Fibroblast of skin of left quadriceps (primary cell): Measurements from ENCODE around the gene EIF3D.

Experiments used
- DNase-seq, 2 experiments: peaks; one replicate each; pipeline ENCODE4 v3.0.0-alpha.2; 2013; ENCODE audit warnings: low read depth in 2 of 2

EIF3D gene

GRCh38 chr22:36507518-36508010, 21.4 kb downstream of the EIF3D start:
- DNase-seq, result no peak

- peak; percentile 63 to 65 for DNase-seq
Observed at GRCh38 chr22:36506637-36507517, 22.1 kb downstream of the EIF3D start, which contains the start of gene FOXRED2. FOXRED2 (minus strand) TSS chr22:36507040; CDS start chr22:36506422, 618 bp downstream.

DNA sequence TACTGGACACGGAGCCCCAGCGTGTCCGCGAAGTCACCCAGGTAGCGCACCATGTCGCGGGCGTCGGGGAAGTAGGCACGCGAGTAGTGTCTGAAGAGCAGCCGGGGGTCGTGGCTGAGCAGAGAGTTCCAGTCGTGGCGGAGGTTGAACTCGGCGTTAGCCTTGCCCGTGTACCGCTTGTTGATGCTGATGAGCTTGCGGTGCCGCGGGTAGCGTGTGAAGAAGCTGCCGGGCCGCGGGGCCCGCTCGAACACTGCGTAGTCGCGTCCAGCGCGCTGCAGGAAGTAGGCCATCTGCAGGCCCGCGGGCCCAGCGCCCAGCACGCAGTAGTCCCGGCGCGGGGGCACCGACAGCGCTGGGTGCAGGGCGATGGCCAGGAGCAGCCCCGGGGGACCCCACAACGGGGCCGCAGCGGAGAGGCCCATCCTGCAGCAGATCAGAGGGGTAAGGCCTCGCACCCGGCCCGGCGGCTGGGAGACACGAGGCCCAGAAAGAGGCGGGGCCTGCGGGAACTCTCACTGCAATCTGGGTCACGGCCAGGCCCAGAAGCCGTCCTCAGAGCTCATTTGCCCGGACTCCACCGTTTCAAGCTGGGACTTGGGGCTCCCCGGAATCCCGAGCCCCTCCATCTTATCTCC, 22.8 kb downstream of the EIF3D start:
- DNase-seq, result no peak

DNA sequence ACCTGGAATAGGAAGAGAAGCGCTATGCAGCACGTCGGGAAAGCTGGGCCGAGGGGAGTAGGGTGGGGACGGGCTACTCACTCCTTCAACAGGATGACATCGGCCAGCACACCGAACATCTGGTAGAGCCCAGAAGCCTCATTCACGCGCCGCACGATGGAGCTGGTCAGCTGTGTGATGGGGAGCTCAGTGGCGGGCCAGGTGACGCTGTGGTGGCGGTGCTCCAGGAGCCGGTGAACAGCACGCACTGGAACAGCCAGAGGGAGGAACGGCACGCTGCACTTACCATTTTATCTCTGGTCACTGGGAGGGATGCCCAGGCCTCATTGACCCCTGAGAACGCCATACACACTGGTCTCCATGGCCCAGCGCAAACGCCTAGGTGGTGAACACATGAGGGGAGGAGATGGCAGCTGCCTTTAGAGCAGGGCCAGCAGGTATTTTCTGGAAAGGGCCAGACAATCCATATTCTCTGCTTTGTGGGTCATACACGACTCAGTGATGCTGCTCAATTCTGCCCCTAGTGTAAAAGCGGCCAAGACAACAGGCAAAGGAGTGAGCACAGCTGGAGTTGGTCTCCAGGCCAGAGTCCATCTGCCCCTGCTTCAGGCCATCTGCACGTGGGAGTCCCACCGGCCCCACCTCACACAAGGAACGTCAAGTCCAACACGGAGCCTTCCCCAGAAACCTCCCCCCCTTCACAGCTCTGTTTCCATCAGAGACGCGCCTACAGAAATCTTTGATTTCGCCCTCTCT, 30.9 kb downstream of the EIF3D start:
- no peak for DNase-seq

- DNase-seq, result no peak
Observed at GRCh38 chr22:36493690-36494110, 35.3 kb downstream of the EIF3D start.

DNA sequence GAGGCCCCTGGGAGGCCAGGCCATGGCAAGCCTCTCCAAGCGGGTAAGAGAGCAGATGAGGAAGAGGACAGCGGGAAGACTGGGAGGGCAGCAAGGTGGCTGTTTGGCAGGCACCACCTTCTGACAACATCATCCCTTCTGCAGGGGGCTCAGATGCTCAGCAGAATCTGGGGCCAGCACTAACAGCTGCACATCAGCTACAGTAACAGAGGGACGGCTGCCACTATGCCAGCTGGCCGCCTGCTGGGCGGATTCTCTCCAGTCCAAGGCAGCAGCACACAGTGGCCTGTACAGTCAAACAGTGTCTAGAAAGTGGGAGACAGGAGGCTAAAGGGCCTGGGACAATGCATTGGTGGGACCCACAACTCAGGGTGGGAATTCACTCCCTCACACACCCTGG, 36.9 kb downstream of the EIF3D start:
- no peak for DNase-seq

DNA sequence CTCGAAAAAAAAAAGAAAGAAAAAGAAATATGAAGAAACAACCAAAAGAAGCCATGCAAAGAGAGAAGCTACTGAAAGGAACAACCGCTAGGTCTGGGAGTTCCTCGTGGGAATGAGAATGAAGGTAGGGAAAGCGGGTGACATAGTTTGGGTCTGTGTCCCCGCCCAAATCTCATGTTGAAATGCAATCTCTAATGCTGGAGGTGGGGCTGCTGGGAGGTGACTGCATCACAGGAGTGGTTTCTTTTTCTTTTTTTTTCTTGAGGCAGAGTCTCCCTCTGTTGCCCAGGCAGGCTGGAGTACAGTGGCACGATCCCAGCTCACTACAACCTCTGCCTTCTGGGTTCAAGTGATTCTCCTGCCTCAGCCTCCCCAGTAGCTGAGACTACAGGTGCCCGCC, 37.8 kb downstream of the EIF3D start:
- no peak for DNase-seq

DNA sequence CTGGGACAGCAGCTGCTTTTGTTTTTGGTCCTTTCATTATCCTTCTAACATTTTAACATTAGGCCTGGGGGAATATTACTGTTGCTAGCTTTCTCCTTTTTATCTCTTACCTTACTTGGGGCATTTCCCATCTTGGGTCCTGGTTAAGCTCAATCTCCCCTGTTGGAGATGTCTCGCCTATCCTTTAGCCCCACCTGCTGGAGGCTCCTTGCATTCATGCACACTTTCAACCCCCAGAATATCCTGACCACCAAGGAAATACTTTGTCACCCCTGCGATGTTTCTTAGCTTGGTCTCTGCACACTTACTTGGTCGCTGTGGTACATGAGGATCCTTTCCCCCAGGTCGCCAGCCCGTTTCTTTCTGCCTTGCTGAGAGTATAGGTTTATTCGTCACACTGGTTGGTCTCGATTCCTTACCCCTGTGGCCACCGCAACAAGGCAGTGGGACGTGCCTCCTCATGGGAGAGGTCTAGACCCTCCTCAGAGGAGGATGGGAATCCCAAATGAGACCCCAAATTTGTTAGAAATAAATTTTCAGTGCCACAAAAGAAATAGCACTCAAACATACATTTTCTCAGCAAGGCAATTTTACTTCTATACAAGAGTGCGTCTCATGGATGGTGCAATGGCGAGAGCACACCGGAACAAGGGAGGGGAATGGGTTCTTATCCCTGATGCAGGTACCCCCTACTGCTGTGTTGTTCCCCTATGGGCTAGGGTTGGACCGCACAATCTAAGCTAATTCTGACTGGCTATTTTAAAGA, 42.2 kb downstream of the EIF3D start:
- no peak for DNase-seq

DNA sequence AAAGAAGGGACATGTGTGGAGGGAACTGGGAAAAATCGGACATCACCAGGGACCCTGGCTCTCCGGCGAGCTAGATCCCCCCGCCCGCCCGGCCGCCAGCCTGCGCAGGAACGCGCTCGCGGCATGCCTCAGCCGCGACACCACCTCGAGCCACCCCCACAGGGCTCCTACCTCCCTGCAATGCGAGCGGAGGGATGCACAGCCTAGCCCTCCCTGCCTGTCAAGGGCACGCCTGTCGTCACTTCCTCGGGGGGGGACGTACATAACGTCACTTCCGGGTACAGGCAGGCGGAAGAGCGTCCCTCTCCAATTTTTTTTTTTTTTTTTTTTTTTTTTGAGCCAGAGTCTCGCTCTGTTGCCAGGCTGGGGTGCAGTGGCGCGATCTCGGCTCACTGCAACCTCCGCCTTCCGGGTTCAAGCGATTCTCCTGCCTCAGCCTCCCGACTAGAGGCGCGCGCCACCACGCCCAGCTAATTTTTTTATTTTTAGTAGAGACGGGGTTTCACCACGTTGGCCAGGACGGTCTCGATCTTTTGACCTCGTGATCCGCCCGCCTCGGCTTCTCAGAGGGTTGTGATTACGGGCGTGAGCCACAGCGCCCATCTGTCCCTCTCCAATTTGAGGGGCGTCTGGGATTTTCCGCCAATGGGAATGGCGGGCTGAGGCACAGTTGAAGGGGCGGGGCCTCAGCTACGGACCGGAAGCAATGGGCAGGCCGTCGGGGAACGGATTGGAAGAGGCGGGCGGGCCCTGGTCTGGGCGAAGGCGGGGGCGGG, 47.4 kb downstream of the EIF3D start, which contains the start of gene TXN2:
Gene TXN2, minus strand, starts transcription at position 248 of the 776 bp plus-strand sequence. CDS start 803 bp downstream, outside the sequence.
- peak; percentile 94 to 95 for DNase-seq

DNA sequence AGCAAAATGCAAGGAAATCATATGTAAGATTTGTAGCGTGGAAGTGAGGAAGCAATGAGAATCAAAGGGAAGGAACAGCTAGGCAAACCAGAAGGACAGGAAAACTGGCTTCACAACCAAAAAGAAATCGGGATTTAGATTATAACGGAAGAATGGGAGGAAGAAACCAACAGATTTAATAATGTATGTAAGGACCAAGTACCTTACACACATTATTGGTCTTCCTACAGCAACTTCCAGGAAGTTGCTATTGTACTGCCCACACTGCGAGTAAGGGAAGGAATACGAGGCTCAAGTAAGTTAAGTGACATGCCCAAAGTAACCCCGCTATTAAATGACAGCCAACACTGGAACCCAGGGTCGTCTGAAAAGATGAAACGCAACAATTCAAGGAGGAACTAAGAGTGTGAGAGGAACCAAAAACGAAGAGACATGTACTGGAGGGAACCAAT, 48.0 kb downstream of the EIF3D start:
- no peak for DNase-seq

- no peak for DNase-seq
Observed at GRCh38 chr22:36478966-36479365, 50.0 kb downstream of the EIF3D start.

GRCh38 chr22:36475341-36475740, 53.6 kb downstream of the EIF3D start:
- DNase-seq, result no peak

DNA sequence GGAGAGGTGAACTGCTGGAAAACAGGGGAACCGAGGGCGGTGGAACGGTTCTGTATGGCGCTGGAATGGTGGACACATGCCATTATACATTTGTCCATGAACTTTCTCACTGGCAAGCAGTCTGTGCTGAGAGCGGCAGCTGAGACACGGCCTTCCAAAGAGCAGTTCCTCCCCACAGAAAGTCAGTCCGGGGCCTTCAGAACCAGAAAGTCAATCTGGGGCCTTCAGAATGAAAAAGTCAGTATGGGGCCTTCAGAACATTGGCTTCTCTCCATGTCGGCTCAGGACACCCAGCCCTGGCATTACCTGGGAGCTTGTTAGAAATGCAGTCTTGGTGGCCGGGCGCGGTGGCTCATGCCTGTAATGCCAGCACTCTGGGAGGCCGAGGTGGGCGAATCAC, 56.3 kb downstream of the EIF3D start:
- no peak for DNase-seq

- no peak for DNase-seq
Observed at GRCh38 chr22:36471341-36471821, 57.6 kb downstream of the EIF3D start.

GRCh38 chr22:36470994-36471331, 58.0 kb downstream of the EIF3D start:
- no peak for DNase-seq

GRCh38 chr22:36470162-36470993, 58.6 kb downstream of the EIF3D start:
- DNase-seq, result peak; percentile 71

DNA sequence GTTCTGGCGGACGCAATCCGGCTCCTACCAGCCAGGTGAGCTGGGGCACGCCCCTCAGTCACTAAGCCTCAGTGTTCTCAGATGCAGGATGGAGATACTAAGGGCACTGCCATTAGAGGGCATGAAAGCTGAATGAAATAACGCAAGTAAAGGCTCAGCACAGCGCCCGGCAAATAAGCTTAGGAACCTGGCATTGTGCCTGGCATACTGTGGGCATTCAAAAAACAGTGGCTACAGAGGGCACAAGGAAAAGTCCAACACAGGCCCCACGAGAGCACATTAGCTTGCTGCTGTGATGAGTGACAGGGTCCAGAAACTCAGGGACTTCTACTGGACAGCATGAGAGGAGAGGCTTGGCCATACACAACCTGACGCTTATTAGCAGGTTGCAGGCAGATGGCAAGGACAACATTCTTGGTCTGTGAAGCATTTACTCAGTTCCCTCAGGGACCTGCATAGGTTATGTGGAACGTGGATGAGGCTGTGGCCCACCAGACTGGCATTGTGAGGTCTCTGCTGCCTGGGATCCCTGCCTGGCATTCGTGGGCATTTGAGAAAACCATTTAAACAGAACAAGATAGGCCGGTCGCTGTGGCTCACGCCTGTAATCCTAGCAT, 59.8 kb downstream of the EIF3D start:
- no peak for DNase-seq

GRCh38 chr22:36467946-36468345, 61.0 kb downstream of the EIF3D start:
- DNase-seq, result peak; percentile 94
